ENCODE measurements around the gene AGBL4. TPM values are rescaled to one million over a fixed set of nuclear protein-coding genes. Genes with fewer than 3 reads are reported as not detected.

AGBL4 gene
- total RNA-seq, 4 donors from 2014 or later: 0.19 to 1.0 (median 1.0) TPM; not detected in 1

DNA sequence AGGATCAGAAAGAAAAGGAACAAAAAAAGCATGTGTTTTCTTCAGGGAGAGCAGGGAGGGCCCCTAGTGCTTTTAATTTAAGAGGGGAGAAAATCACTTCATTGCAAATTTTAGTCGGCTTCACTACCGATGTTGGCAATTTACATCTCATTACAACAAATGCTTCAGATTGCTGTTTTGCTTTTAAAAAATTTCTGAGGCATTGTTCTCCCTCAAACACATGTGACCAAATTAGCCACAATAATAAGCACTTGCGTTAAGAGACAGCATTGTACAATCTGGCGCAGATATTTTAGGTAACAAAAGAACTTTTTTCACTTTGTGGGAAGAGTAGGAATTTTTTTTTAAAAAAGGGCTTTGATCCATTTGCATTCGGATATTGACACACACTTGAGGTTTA is 1276.8 kb downstream of the AGBL4 start:
- Histone ChIP-seq H3K9me3 (no peaks in the 10 kb centered on the region), H3K27ac (no peak overlapping the region), H3K4me3 (no peak overlapping the region), H3K27me3 (no peaks in the 10 kb centered on the region), H3K36me3 (peaks cover 12% of the 10 kb centered on the region), H3K4me1 (no peaks in the 10 kb centered on the region)
- TF ChIP-seq, protein P1, sequence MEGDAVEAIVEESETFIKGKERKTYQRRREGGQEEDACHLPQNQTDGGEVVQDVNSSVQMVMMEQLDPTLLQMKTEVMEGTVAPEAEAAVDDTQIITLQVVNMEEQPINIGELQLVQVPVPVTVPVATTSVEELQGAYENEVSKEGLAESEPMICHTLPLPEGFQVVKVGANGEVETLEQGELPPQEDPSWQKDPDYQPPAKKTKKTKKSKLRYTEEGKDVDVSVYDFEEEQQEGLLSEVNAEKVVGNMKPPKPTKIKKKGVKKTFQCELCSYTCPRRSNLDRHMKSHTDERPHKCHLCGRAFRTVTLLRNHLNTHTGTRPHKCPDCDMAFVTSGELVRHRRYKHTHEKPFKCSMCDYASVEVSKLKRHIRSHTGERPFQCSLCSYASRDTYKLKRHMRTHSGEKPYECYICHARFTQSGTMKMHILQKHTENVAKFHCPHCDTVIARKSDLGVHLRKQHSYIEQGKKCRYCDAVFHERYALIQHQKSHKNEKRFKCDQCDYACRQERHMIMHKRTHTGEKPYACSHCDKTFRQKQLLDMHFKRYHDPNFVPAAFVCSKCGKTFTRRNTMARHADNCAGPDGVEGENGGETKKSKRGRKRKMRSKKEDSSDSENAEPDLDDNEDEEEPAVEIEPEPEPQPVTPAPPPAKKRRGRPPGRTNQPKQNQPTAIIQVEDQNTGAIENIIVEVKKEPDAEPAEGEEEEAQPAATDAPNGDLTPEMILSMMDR (IDR thresholded peaks at IDR 0.05): no peak
- TF ChIP-seq POLR2A (IDR thresholded peaks at IDR 0.05) (no peak), EP300 (IDR thresholded peaks at IDR 0.05) (no peak), POLR2AphosphoS5 (IDR thresholded peaks at IDR 0.05) (no peak)
- WGBS: 77% methylated on average over 5 of the region's 5 CpGs
- DNase-seq (ENCODE audit: low spot score in 2 of 2): no peak

DNA sequence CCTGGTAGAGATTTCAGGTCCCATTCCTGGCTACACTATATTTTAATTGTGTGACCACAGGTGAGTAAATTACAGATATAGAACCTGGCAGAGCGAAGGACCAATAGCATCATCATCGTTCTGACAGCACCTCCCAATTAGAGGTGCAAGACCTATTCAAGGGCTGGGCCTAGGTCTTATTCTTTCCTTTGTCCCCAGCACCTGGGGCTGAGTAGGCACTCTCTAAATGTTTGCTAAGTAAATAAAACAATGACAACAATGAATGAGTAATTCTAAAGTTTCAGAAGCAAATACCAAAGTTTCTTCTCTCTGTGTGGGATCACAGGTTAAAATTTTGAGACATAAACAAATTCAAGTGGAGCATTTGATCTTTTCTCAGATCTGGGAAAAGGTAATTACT is 1279.7 kb downstream of the AGBL4 start:
- no peak for DNase-seq (ENCODE audit: low spot score in 2 of 2)
- WGBS: 88% methylated on average over 2 of the region's 2 CpGs
- no peaks in the 10 kb centered on the region for H3K27me3 ChIP-seq

DNA sequence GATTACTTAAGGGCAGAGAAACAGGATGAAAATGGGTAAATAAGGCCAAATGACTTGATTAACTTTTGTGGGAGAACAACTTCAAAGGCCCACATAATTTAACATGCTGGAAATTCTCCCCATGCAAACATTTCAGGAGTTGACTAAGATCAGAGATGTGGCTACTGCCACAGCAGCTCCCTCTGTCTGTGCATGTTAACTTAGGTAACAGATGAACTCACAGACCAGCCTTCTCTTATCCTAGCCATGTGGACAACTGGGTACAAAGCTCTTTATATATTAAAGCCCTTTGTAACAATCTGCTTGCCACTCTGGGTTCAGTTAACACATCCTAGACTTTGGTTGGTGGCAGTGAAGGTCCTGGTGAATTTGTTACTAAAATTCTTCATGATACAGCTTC is 1280.3 kb downstream of the AGBL4 start:
- Histone ChIP-seq H3K27ac (no peak overlapping the region), H3K4me3 (no peak overlapping the region), H3K4me1 (no peaks in the 10 kb centered on the region), H3K27me3 (no peaks in the 10 kb centered on the region), H3K9me3 (no peaks in the 10 kb centered on the region), H3K36me3 (peaks cover 10% of the 10 kb centered on the region)
- TF ChIP-seq, protein P1 (IDR thresholded peaks at IDR 0.05): no peak
- TF ChIP-seq POLR2AphosphoS5 (IDR thresholded peaks at IDR 0.05) (no peak), EP300 (IDR thresholded peaks at IDR 0.05) (no peak), POLR2A (IDR thresholded peaks at IDR 0.05) (no peak)
- DNase-seq (ENCODE audit: low spot score in 2 of 2): no peak

More for the DNA sequence above, 1279.7 kb downstream of the AGBL4 start:
- no peaks in the 10 kb centered on the region for H3K9me3 ChIP-seq
- no peak overlapping the region for H3K27ac ChIP-seq
- H3K36me3 ChIP-seq: peaks cover 12% of the 10 kb centered on the region
- TF ChIP-seq, protein P1 (IDR thresholded peaks at IDR 0.05): no peak
- TF ChIP-seq POLR2AphosphoS5 (IDR thresholded peaks at IDR 0.05) (no peak), POLR2A (IDR thresholded peaks at IDR 0.05) (no peak), EP300 (IDR thresholded peaks at IDR 0.05) (no peak)
- H3K4me1 ChIP-seq: no peaks in the 10 kb centered on the region
- no peak overlapping the region for H3K4me3 ChIP-seq

DNA sequence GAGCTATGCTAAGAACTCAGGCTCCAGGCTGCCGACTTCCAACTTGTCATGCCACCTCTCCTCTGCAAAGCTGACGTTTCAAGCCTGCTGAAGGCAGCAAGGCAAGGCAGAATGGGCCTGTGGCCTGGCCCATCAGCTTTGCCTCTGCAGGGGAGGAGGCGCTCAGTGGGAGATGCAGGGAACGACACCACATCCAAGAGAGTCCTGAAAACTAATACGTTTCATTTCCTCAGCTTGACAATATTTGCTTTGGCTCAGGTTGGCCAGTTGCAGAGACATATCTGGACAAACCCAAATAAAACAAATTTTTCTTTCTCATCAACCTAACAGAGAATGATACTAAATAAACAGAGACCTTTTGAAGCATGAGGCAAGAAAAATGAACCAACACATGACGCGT is 1282.4 kb downstream of the AGBL4 start:
- WGBS: 81% methylated on average over 7 of the region's 7 CpGs
- Histone ChIP-seq H3K27me3 (no peaks in the 10 kb centered on the region), H3K4me1 (no peaks in the 10 kb centered on the region), H3K27ac (no peak overlapping the region), H3K4me3 (no peak overlapping the region), H3K36me3 (peaks cover 7% of the 10 kb centered on the region), H3K9me3 (no peaks in the 10 kb centered on the region)
- no peak for DNase-seq (ENCODE audit: low spot score in 2 of 2)
- TF ChIP-seq, protein P1 (IDR thresholded peaks at IDR 0.05): no peak
- no peak for TF ChIP-seq POLR2A (IDR thresholded peaks at IDR 0.05)
- TF ChIP-seq EP300 (IDR thresholded peaks at IDR 0.05): no peak
- TF ChIP-seq POLR2AphosphoS5 (IDR thresholded peaks at IDR 0.05): no peak

DNA sequence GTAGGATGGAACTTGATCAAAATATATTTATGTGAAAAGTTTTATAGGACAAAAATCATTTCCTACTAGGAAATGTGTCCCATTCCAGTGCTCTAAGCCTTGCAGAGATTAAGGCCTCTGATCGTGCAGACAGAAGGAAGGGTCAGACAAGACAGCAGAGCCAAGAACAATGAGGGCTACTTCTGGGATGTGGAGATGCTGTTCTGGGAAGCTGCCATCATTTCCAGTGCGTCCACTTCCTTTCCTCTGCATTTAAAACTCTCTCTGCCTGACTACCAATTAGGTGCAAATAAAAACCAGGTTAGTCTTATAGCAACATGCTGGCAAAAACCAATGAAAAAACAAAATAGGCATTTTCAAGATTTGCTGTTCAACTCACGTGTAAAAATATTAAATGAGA is 1283.1 kb downstream of the AGBL4 start:
- no peaks in the 10 kb centered on the region for H3K27me3 ChIP-seq
- no peak overlapping the region for H3K27ac ChIP-seq
- H3K36me3 ChIP-seq: peaks cover 15% of the 10 kb centered on the region
- WGBS: 79% methylated on average over 3 of the region's 3 CpGs
- TF ChIP-seq EP300 (IDR thresholded peaks at IDR 0.05): no peak
- TF ChIP-seq, protein P1 (IDR thresholded peaks at IDR 0.05): no peak
- TF ChIP-seq POLR2A (IDR thresholded peaks at IDR 0.05): no peak
- no peak for TF ChIP-seq POLR2AphosphoS5 (IDR thresholded peaks at IDR 0.05)
- no peak overlapping the region for H3K4me3 ChIP-seq
- no peak for DNase-seq (ENCODE audit: low spot score in 2 of 2)
- no peaks in the 10 kb centered on the region for H3K9me3 ChIP-seq
- no peaks in the 10 kb centered on the region for H3K4me1 ChIP-seq
